GM12873 (cell line): ENCODE results near the gene SLC2A9.

ENCODE experiments used
- CTCF ChIP-seq: IDR thresholded peaks from 2 replicates; pipeline ENCODE4 v1.5.1; 2012; ENCODE audit warnings: low read depth, mild to moderate bottlenecking, moderate library complexity, low read length, control low read depth; ENCODE audit not compliant: insufficient read depth; ENCODE audit errors: missing control alignments

Gene SLC2A9

GRCh38 chr4:10058371-10058770, 37.1 kb upstream of the SLC2A9 start:
- TF ChIP-seq CTCF: no peak

GRCh38 chr4:10057023-10057395, 35.7 kb upstream of the SLC2A9 start:
- TF ChIP-seq CTCF: no peak

DNA sequence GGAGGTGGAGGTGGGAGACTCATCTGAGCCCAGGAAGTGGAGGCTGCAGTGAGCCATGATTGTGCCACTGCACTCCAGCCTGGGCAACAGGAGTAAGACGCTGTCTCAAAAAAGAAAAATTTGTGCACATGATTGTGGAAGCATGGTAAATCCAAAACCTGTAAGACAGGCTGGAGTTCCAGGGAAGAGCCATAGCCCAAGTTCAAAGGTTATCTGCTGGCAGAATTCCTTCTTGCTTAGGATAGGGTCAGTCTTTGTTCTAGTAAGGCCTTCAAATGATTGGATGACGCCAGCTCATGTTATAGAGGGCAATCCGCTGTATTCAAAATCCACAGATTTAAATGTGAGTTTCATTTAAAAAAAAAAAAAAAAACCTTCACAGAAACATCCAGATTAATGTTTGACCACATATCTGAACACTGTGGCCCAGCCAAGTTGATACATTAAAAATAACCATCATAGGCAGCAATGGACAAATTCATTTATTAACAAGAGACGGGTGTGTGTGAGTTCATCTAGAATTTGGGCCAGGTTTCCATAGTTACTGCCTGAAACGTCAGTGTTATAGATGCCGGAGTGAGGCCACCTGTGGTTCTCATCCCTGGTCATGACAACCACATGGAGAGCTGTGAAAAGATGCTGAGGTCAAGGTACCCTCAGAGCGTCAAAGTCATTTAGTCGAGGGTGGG, 35.2 kb upstream of the SLC2A9 start:
- TF ChIP-seq CTCF: no peak

- TF ChIP-seq CTCF: no peak
Observed at GRCh38 chr4:10055871-10056270, 34.6 kb upstream of the SLC2A9 start.

GRCh38 chr4:10054571-10055041, 33.3 kb upstream of the SLC2A9 start:
- TF ChIP-seq CTCF: no peak

DNA sequence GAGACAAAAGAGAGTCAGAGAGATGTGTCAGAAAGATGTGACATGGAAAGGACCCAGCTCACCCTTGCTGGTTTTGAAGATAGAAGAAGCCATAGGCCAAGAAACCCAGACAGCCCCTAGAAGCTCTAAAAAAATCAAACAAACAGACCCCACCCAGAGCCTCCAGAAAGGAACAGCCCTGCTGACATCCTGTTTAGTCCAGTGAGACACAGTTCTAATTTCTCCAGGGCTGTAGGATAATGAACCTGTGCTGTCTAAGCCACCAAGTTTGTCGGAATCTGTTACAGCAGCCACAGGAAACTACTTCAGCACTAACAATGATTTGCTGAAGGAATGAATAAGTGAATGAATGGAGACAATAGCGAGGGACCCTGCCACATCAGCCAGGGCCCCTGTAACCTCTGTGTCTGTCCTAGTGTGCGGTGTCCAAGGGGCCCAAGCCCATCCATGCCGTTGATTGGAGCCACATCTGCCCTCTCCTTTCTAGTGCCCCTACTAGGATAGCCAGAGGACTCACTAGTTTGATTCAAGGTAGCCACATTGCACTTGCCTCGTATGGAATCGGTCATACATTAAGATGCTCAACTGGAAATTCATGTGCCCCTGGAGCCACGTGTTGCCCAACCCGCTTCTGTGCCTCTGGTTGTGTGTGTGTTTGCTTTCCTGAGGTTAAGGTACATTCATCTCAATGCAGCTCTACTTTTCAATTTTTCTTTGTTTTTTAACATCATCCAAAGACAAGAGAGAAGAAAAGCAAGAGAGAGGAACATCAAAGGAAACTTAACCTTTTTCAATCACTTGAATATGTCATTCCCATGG, 32.5 kb upstream of the SLC2A9 start:
- no peak for TF ChIP-seq CTCF

- TF ChIP-seq CTCF: no peak
Observed at GRCh38 chr4:10051517-10052135, 30.3 kb upstream of the SLC2A9 start.
